Panc1 (cell line): ENCODE results near the gene ANKRD13A. TPM values are rescaled to one million over a fixed set of nuclear protein-coding genes. Genes with fewer than 3 reads are reported as not detected.

Source experiments
- ATAC-seq: fragments of 200-7000 bp; cut with Tn5 transposase; 2 replicates; pipeline ENCODE4 v1.9.1; 2020; ENCODE audit warnings: mild to moderate bottlenecking, moderate library complexity
- BruUV-seq: library from RNA; stranded (reverse); fragments of 400-500 nt; replicated peaks from 2 replicates; lab custom pipeline; 2021; lab: Mats Ljungman, UMichigan
- CTCF ChIA-PET: fragments of 300-600 bp; sonication (Branson Sonifier 250); formaldehyde crosslinking; loops from one replicate; lab custom pipeline; 2022; ENCODE audit warnings: antibody characterized with exemption; lab: Charles Lee
- POLR2A ChIA-PET: fragments of 300-600 bp; sonication (Branson Sonifier 250); formaldehyde crosslinking; loops from one replicate; lab custom pipeline; 2022; ENCODE audit warnings: antibody characterized with exemption; lab: Charles Lee
- DNase-seq: peaks from one replicate; pipeline ENCODE4 v3.0.0-alpha.2; 2010; ENCODE audit warnings: low read depth, low spot score
- H3K27ac ChIP-seq: 2 replicates; pipeline ENCODE4 v1.5.1; 2011; ENCODE audit warnings: mild to moderate bottlenecking, low read length, inconsistent platforms
- H3K27me3 ChIP-seq: fragments of 200-500 bp; sonication (Bioruptor generic); 2 replicates; pipeline ENCODE4 v1.6.0; 2014; ENCODE audit warnings: low read length, inconsistent platforms; ENCODE audit not compliant: control insufficient read depth, insufficient read depth
- H3K36me3 ChIP-seq: fragments of 200-500 bp; sonication (Bioruptor generic); 2 replicates; pipeline ENCODE4 v1.5.1; 2014; ENCODE audit warnings: inconsistent platforms, mild to moderate bottlenecking, low read length, moderate library complexity; ENCODE audit not compliant: control insufficient read depth, insufficient read depth
- H3K4me1 ChIP-seq: 2 replicates; pipeline ENCODE4 v1.5.1; 2011; ENCODE audit warnings: inconsistent platforms, mild to moderate bottlenecking, low read length, moderate library complexity; ENCODE audit not compliant: control insufficient read depth, insufficient read depth
- H3K4me3 ChIP-seq, 2 experiments: 2 replicates each; pipeline ENCODE4 v1.5.1; 2011 to 2012; ENCODE audit warnings: low read depth in 2 of 2, low read length in 2 of 2, mild to moderate bottlenecking in 2 of 2, inconsistent platforms in 1 of 2, moderate library complexity in 1 of 2
- H3K9me3 ChIP-seq: fragments of 200-500 bp; sonication (Bioruptor generic); 2 replicates; pipeline ENCODE4 v1.5.1; 2014; ENCODE audit warnings: low read depth, mild to moderate bottlenecking, inconsistent platforms, low read length, moderate library complexity; ENCODE audit not compliant: control insufficient read depth, insufficient read depth
- POLR2AphosphoS5 ChIP-seq: IDR thresholded peaks from 2 replicates; pipeline ENCODE4 v1.6.1; 2012; ENCODE audit warnings: mild to moderate bottlenecking, low read depth, low read length, moderate library complexity
- SIN3A ChIP-seq: IDR thresholded peaks from 2 replicates; pipeline ENCODE4 v1.6.1; 2012; ENCODE audit warnings: low read depth, mild to moderate bottlenecking, low read length, moderate library complexity, borderline replicate concordance; ENCODE audit not compliant: insufficient read depth
- TCF7L2 ChIP-seq: IDR thresholded peaks from 2 replicates; pipeline ENCODE4 v1.6.1; 2011; ENCODE audit warnings: mild to moderate bottlenecking, low read depth, low read length, inconsistent platforms
- in situ Hi-C: cut with HindIII; loops from 2 replicates; pipeline ENCODE4 v1.10.0; 2016; ENCODE audit warnings: low sequenced_read_pairs, low pct_unique_long_range_greater_than_20kb
- intact Hi-C: fragments of 100-400 bp; cut with micrococcal nuclease; formaldehyde crosslinking; loops from one replicate; pipeline ENCODE4 v1.10.0; 2022; ENCODE audit not compliant: unreplicated experiment
- total RNA-seq: library from RNA; stranded (reverse); gene quantifications from one replicate; pipeline ENCODE4 v1.2.1, GENCODE V29; 2021; ENCODE audit not compliant: unreplicated experiment
- TF ChIP-seq, protein P1 (sequence below), 2 experiments: IDR thresholded peaks; 2 replicates each; pipeline ENCODE4 v1.6.1; 2011 to 2012; ENCODE audit warnings: low read depth in 2 of 2, control low read depth in 1 of 2, low read length in 1 of 2, mild to moderate bottlenecking in 1 of 2, moderate library complexity in 1 of 2; ENCODE audit not compliant: insufficient read depth in 1 of 2
- TF ChIP-seq, protein P2 (sequence below): fragments of 450-650 bp; IDR thresholded peaks from 2 replicates; pipeline ENCODE4 v1.5.1; 2017; ENCODE audit warnings: mild to moderate bottlenecking

ANKRD13A gene
- total RNA-seq, 1 experiment from 2014 or later: 34.4 TPM

DNA sequence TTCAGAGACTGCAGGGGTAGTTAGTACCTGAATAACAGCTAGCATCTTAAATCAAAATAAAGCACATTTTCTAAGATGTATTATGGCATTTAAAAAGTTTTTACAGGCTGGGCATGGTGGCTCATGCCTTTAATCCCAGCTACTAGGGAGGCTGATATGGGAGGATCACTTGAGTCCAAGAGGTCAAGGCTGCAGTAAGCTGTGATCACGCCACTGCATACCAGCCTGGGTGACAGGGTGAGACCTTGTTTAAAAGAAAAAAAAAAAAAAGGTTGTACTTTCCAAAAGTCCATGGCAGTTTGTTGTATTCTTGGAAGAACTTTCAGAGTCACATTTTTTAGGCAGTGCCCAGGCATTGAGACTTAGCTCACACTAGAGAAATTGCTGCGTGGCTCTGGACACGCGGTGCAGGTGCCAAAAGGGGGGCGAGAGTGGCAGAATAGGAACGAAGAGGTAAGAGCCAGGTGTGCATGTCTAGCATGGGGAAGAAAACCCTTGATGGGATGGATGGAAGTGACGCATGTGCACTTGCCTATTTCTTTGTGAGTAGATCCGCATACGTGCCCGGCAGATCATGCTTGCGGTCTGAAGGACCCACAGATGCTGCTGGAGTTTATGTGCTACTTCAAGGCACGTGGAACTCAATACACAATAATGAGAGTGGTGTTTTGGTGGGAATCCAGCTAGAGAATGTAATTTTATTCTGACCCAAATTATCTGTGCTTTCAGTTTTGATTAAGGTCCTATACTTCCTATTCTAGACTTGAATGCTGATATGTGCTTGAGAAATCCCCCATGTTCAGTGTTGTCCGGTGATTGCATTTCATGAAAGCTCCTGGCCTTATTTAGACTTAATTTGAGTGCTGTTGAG is 11.9 kb downstream of the ANKRD13A start:
- no peak overlapping the region for H3K27ac ChIP-seq
- TF ChIP-seq POLR2AphosphoS5 (no peak), TCF7L2 (no peak), SIN3A (no peak)
- TF ChIP-seq, protein P1, sequence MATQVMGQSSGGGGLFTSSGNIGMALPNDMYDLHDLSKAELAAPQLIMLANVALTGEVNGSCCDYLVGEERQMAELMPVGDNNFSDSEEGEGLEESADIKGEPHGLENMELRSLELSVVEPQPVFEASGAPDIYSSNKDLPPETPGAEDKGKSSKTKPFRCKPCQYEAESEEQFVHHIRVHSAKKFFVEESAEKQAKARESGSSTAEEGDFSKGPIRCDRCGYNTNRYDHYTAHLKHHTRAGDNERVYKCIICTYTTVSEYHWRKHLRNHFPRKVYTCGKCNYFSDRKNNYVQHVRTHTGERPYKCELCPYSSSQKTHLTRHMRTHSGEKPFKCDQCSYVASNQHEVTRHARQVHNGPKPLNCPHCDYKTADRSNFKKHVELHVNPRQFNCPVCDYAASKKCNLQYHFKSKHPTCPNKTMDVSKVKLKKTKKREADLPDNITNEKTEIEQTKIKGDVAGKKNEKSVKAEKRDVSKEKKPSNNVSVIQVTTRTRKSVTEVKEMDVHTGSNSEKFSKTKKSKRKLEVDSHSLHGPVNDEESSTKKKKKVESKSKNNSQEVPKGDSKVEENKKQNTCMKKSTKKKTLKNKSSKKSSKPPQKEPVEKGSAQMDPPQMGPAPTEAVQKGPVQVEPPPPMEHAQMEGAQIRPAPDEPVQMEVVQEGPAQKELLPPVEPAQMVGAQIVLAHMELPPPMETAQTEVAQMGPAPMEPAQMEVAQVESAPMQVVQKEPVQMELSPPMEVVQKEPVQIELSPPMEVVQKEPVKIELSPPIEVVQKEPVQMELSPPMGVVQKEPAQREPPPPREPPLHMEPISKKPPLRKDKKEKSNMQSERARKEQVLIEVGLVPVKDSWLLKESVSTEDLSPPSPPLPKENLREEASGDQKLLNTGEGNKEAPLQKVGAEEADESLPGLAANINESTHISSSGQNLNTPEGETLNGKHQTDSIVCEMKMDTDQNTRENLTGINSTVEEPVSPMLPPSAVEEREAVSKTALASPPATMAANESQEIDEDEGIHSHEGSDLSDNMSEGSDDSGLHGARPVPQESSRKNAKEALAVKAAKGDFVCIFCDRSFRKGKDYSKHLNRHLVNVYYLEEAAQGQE (IDR thresholded peaks at IDR 0.05; ENCODE audit: insufficient read depth in 1 of 2, low read depth in 2 of 2, low read length in 1 of 2): no peak
- TF ChIP-seq, protein P2, sequence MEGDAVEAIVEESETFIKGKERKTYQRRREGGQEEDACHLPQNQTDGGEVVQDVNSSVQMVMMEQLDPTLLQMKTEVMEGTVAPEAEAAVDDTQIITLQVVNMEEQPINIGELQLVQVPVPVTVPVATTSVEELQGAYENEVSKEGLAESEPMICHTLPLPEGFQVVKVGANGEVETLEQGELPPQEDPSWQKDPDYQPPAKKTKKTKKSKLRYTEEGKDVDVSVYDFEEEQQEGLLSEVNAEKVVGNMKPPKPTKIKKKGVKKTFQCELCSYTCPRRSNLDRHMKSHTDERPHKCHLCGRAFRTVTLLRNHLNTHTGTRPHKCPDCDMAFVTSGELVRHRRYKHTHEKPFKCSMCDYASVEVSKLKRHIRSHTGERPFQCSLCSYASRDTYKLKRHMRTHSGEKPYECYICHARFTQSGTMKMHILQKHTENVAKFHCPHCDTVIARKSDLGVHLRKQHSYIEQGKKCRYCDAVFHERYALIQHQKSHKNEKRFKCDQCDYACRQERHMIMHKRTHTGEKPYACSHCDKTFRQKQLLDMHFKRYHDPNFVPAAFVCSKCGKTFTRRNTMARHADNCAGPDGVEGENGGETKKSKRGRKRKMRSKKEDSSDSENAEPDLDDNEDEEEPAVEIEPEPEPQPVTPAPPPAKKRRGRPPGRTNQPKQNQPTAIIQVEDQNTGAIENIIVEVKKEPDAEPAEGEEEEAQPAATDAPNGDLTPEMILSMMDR: no peak
- ATAC-seq (no peak), DNase-seq (no peak)
- H3K36me3 ChIP-seq: no peaks in the 10 kb centered on the region
- intact Hi-C loops (no loop called here), in situ Hi-C loops (no loop called here)
- no peaks in the 10 kb centered on the region for H3K27me3 ChIP-seq
- CTCF ChIA-PET: interaction anchor here (0.6 to 1.5 kb wide), 2 partner anchors 13 to 357 kb away, joined by 4 to 5 read pairs; no protein-coding TSS in a partner anchor
- no peaks in the 10 kb centered on the region for H3K9me3 ChIP-seq
- BruUV-seq: no TSS peak
- no peak overlapping the region for H3K4me3 ChIP-seq
- POLR2A ChIA-PET: no interaction called here
- no peaks in the 10 kb centered on the region for H3K4me1 ChIP-seq

DNA sequence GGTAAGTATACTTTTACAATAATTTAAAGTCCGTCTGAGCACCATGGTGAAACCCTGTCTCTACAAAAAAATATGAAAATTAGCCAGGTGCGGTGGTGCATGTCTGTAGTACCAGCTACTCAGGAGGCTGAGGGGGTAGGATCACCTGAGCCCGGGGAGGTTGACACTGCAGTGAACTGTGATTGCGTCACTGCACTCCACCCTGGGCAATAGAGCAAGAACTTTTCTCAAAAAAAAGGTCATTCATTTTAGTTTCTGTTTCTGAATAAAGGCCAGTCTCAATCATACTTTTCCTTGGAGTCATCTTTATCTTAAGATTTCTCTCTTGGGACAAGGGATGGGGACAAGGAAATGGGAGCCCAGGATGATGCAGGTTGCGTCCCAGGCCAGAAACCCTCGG is 12.9 kb downstream of the ANKRD13A start:
- no peak overlapping the region for H3K4me3 ChIP-seq
- BruUV-seq: no TSS peak
- intact Hi-C loops (no loop called here), in situ Hi-C loops (no loop called here)
- no peaks in the 10 kb centered on the region for H3K36me3 ChIP-seq
- TF ChIP-seq POLR2AphosphoS5 (no peak), SIN3A (no peak), TCF7L2 (no peak)
- TF ChIP-seq, protein P2: no peak
- TF ChIP-seq, protein P1 (IDR thresholded peaks at IDR 0.05; ENCODE audit: insufficient read depth in 1 of 2, low read depth in 2 of 2, low read length in 1 of 2): no peak
- no peak overlapping the region for H3K27ac ChIP-seq
- CTCF ChIA-PET: interaction anchor here (1.5 kb wide), 1 partner anchor 12 kb away, joined by 4 read pairs; no protein-coding TSS in a partner anchor
- ATAC-seq: no peak
- no peaks in the 10 kb centered on the region for H3K27me3 ChIP-seq
- DNase-seq: no peak
- POLR2A ChIA-PET: interaction anchor here (1.3 kb wide), 1 partner anchor 12 kb away, joined by 4 read pairs; no protein-coding TSS in a partner anchor
- no peaks in the 10 kb centered on the region for H3K9me3 ChIP-seq
- H3K4me1 ChIP-seq: no peaks in the 10 kb centered on the region
